ENCODE measurements around the gene SOX5.

DNA sequence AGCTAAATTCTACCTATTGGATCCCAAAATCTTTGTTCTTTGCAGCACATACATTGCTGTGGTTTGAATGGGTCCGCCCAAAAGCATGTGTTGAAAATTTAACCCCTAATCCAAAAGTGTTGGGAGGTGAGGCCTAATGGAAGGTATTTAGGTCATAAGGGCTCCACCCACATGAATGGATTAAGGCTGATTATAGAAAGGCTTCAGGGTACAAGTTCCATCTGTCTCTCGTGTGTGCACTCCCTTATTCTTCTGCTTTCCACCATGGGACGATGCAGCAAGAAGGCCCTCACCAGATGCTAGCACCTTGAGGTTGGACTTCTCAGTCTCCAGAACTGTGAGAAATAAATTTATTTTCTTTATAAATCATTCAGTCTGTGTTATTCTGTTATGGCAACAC is 190.9 kb downstream of the SOX5 start:
- TF ChIP-seq, protein P1, sequence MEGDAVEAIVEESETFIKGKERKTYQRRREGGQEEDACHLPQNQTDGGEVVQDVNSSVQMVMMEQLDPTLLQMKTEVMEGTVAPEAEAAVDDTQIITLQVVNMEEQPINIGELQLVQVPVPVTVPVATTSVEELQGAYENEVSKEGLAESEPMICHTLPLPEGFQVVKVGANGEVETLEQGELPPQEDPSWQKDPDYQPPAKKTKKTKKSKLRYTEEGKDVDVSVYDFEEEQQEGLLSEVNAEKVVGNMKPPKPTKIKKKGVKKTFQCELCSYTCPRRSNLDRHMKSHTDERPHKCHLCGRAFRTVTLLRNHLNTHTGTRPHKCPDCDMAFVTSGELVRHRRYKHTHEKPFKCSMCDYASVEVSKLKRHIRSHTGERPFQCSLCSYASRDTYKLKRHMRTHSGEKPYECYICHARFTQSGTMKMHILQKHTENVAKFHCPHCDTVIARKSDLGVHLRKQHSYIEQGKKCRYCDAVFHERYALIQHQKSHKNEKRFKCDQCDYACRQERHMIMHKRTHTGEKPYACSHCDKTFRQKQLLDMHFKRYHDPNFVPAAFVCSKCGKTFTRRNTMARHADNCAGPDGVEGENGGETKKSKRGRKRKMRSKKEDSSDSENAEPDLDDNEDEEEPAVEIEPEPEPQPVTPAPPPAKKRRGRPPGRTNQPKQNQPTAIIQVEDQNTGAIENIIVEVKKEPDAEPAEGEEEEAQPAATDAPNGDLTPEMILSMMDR (IDR thresholded peaks at IDR 0.05; ENCODE audit: low read length) = no peak
- TF ChIP-seq EZH2phosphoT487 (IDR thresholded peaks at IDR 0.05; ENCODE audit: low read length) (no peak), EZH2 (optimal IDR thresholded peaks at IDR 0.05; ENCODE audit: low read depth, low read length) (no peak)

Data from MM.1S (cell line).